Measurements from ENCODE around the gene MVB12B.
"Not testable (repeated sequence)": the region's sequence is repeated elsewhere in the genome, so short reads cannot be mapped to it uniquely, and the experiment has no call there.

MVB12B gene

GRCh38 chr9:126527109-126527825 lies 200.6 kb downstream of the MVB12B start:
- peaks cover 35% of the 10 kb centered on the region for H3K4me1 Mint-ChIP-seq
- H3K27me3 Mint-ChIP-seq: no peaks in the 10 kb centered on the region
- H3K36me3 Mint-ChIP-seq: no peaks in the 10 kb centered on the region
- H3K4me3 Mint-ChIP-seq: no peak overlapping the region
- H3K9me3 Mint-ChIP-seq: no peaks in the 10 kb centered on the region
- H3K27ac Mint-ChIP-seq: peak overlapping the region; percentile 2
- ATAC-seq: no peak

- Mint-ChIP-seq H3K4me3 (no peak overlapping the region), H3K36me3 (no peaks in the 10 kb centered on the region), H3K27me3 (no peaks in the 10 kb centered on the region), H3K4me1 (peaks cover 37% of the 10 kb centered on the region), H3K27ac (peak overlapping the region; percentile 2), H3K9me3 (no peaks in the 10 kb centered on the region)
- ATAC-seq: no peak
These were observed 201.5 kb downstream of the MVB12B start for GRCh38 chr9:126528111-126528510.

DNA sequence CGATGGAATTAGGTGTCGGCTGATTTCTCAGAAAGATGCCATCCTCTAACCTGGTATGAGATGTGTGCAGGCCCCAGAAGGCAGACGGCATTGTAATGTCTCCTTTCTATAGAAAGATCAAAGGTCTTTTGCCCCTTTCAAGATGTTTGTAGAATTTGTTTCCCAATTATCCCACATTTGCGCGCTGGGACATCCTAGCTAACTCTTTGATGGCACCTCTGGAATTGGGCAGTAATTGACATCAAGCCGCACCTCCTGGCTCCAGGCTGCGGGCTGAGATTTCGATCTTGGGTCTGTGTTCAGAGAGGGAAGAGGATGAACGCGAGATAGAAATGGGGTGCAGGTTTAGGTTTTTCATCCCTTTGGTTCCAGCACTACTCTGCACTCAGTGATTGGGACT lies 202.3 kb downstream of the MVB12B start:
- Mint-ChIP-seq H3K4me3 (no peak overlapping the region), H3K9me3 (no peaks in the 10 kb centered on the region), H3K27ac (no peak overlapping the region), H3K27me3 (no peaks in the 10 kb centered on the region), H3K36me3 (no peaks in the 10 kb centered on the region), H3K4me1 (peaks cover 37% of the 10 kb centered on the region)
- ATAC-seq: no peak

- H3K36me3 Mint-ChIP-seq: no peaks in the 10 kb centered on the region
- peak overlapping the region; percentile 95 for H3K27ac Mint-ChIP-seq
- H3K4me3 Mint-ChIP-seq: no peak overlapping the region
- no peak for ATAC-seq
- H3K27me3 Mint-ChIP-seq: no peaks in the 10 kb centered on the region
- H3K9me3 Mint-ChIP-seq: no peaks in the 10 kb centered on the region
- peaks cover 45% of the 10 kb centered on the region for H3K4me1 Mint-ChIP-seq
These were observed 204.5 kb downstream of the MVB12B start for GRCh38 chr9:126531035-126531571.

DNA sequence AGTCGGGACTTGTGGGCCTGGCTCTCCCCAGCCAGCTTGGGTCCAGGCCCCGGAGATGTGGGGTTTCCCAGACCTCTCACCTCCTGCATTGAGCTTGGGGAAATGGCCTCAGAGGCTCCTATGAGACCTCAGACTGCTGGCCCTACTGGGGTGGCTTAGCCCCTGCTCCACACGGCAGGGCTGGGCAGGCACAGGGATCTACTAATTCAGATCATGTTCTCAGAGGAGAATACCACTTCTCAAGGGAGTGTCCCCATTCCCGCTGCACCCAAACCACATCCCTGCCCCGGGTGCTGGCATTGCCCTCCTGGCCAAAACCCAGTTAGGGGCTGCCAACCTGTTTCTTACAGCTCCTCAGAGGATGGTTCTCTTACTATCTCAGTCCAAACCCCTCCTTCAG lies 205.0 kb downstream of the MVB12B start:
- Mint-ChIP-seq H3K36me3 (no peaks in the 10 kb centered on the region), H3K9me3 (no peaks in the 10 kb centered on the region), H3K27ac (peak overlapping the region; percentile 95), H3K4me3 (no peak overlapping the region), H3K4me1 (peaks cover 47% of the 10 kb centered on the region), H3K27me3 (no peaks in the 10 kb centered on the region)
- no peak for ATAC-seq

- Mint-ChIP-seq H3K4me3 (no peak overlapping the region), H3K9me3 (no peaks in the 10 kb centered on the region), H3K27me3 (no peaks in the 10 kb centered on the region), H3K4me1 (peaks cover 52% of the 10 kb centered on the region), H3K27ac (peak overlapping the region; percentile 95), H3K36me3 (no peaks in the 10 kb centered on the region)
- ATAC-seq: no peak
These were observed 205.4 kb downstream of the MVB12B start for GRCh38 chr9:126532019-126532462.

- ATAC-seq: no peak
- Mint-ChIP-seq H3K27ac (peak overlapping the region; percentile 95), H3K36me3 (no peaks in the 10 kb centered on the region), H3K9me3 (no peaks in the 10 kb centered on the region), H3K4me3 (no peak overlapping the region), H3K27me3 (no peaks in the 10 kb centered on the region), H3K4me1 (peaks cover 54% of the 10 kb centered on the region)
These were observed 205.9 kb downstream of the MVB12B start for GRCh38 chr9:126532489-126532888.

GRCh38 chr9:126532951-126533925 lies 206.6 kb downstream of the MVB12B start:
- H3K4me3 Mint-ChIP-seq: peak overlapping the region; percentile 71
- peak; percentile 87 for ATAC-seq
- no peaks in the 10 kb centered on the region for H3K27me3 Mint-ChIP-seq
- no peaks in the 10 kb centered on the region for H3K36me3 Mint-ChIP-seq
- peak overlapping the region; percentile 95 for H3K27ac Mint-ChIP-seq
- H3K4me1 Mint-ChIP-seq: peaks cover 54% of the 10 kb centered on the region
- no peaks in the 10 kb centered on the region for H3K9me3 Mint-ChIP-seq

DNA sequence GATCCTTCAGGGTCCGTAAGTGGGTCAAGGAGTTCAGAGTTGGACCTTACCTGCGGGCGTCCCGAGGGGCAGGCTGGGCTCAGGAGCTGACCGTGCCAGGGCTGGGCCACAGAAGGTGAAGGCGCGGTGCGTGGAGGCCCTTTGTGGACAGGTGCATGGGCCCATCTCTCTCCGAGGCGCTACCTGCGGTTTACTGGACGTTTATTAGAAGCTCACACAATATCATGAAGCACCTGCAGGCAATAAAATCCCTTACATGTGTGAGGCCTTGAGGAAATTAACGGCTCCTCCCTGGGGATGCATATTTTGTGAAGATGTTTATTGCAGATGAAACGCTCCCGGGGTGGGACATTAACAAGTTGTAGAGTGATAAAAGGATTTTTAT lies 207.3 kb downstream of the MVB12B start:
- H3K9me3 Mint-ChIP-seq: no peaks in the 10 kb centered on the region
- H3K27me3 Mint-ChIP-seq: no peaks in the 10 kb centered on the region
- peak overlapping the region; percentile 95 for H3K27ac Mint-ChIP-seq
- H3K4me3 Mint-ChIP-seq: peak overlapping the region; percentile 71
- peak; percentile 60 for ATAC-seq
- H3K36me3 Mint-ChIP-seq: no peaks in the 10 kb centered on the region
- H3K4me1 Mint-ChIP-seq: peaks cover 54% of the 10 kb centered on the region

DNA sequence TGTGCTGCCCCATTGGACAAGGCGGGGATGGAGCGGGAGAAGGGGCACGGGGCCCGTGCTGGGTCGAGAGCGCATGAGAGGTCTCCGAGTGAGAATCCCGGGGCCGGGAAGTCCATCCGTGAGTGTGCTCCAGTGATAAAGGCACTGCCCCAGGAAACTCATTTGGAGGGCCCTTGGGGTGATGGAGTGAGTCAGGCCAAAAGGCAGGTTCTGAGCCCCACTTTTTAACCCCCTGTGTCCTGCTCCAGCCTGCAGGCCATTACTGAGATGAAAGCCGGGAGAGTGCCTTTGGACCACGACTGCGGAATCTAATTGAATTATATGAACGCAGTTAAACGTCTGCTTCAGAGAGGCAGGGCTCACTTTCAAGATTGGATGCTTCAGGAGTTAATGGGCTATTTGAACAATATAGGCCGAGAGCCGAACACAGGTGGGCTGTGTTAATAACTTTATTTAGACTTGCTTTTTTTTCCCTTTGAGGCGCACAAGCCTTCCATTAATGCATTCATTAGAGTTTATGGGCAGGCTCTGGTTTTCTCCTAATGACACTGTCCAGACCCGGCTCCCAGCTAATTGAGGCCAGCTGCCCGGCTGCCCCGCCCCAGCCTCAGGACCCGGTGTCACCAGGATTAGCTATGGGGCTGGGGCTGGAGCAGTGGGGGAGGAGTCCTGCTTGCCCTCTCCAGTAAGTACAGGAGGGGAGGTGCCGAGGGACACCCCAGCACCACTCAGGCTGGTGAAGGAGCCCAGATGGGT lies 208.0 kb downstream of the MVB12B start:
- Mint-ChIP-seq H3K4me3 (peak overlapping the region; percentile 71), H3K36me3 (no peaks in the 10 kb centered on the region), H3K27me3 (no peaks in the 10 kb centered on the region), H3K27ac (peak overlapping the region; percentile 95), H3K9me3 (no peaks in the 10 kb centered on the region), H3K4me1 (peaks cover 54% of the 10 kb centered on the region)
- no peak for ATAC-seq

GRCh38 chr9:126536131-126536530 lies 209.5 kb downstream of the MVB12B start:
- no peak overlapping the region for H3K4me3 Mint-ChIP-seq
- H3K27ac Mint-ChIP-seq: no peak overlapping the region
- no peaks in the 10 kb centered on the region for H3K27me3 Mint-ChIP-seq
- H3K4me1 Mint-ChIP-seq: peaks cover 52% of the 10 kb centered on the region
- no peaks in the 10 kb centered on the region for H3K36me3 Mint-ChIP-seq
- no peak for ATAC-seq
- H3K9me3 Mint-ChIP-seq: no peaks in the 10 kb centered on the region

GRCh38 chr9:126536841-126537465 lies 210.3 kb downstream of the MVB12B start:
- no peak overlapping the region for H3K4me3 Mint-ChIP-seq
- peak overlapping the region; percentile 72 for H3K27ac Mint-ChIP-seq
- H3K36me3 Mint-ChIP-seq: no peaks in the 10 kb centered on the region
- H3K4me1 Mint-ChIP-seq: peaks cover 44% of the 10 kb centered on the region
- H3K9me3 Mint-ChIP-seq: no peaks in the 10 kb centered on the region
- no peak for ATAC-seq
- no peaks in the 10 kb centered on the region for H3K27me3 Mint-ChIP-seq

- Mint-ChIP-seq H3K9me3 (no peaks in the 10 kb centered on the region), H3K27ac (peak overlapping the region; percentile 9), H3K4me1 (peaks cover 28% of the 10 kb centered on the region), H3K27me3 (no peaks in the 10 kb centered on the region), H3K4me3 (no peak overlapping the region), H3K36me3 (no peaks in the 10 kb centered on the region)
- no peak for ATAC-seq
These were observed 211.9 kb downstream of the MVB12B start for GRCh38 chr9:126538550-126538949.

DNA sequence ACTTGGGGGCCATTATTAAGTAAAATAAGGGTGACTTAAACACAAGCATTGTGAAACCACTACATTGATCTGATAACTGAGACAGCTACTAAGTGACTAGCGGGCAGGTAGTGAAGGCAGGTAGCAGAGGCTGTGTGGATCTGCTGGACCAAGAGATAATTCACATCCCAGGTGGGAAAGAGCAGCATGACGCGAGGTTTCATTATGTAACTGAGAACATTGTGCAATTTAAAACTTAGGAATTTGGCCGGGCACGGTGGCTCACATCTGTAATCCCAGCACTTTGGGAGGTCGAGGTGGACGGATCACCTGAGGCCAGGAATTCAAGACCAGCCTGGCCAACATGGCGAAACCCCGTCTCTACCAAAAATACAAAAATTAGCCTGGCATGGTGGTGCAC lies 213.8 kb downstream of the MVB12B start:
- H3K4me1 Mint-ChIP-seq: peaks cover 11% of the 10 kb centered on the region
- ATAC-seq, H3K36me3 Mint-ChIP-seq, H3K9me3 Mint-ChIP-seq, H3K27me3 Mint-ChIP-seq, H3K27ac Mint-ChIP-seq, H3K4me3 Mint-ChIP-seq: not testable (repeated sequence)
